HepG2 (cell line): ENCODE results near the gene RCOR1. TPM values are rescaled to one million over a fixed set of nuclear protein-coding genes. Genes with fewer than 3 reads are reported as not detected.

ENCODE experiments used
- ATAC-seq: fragments of 200-7000 bp; cut with Tn5 transposase; 3 replicates; pipeline ENCODE4 v1.9.1; 2020; ENCODE audit warnings: mild to moderate bottlenecking, moderate library complexity
- BruUV-seq: library from RNA; stranded (reverse); fragments of 400-500 nt; replicated peaks from 2 replicates; lab custom pipeline; 2021; lab: Mats Ljungman, UMichigan
- CTCF ChIA-PET: fragments of 300-600 bp; formaldehyde crosslinking; extraction: SDS; loops from one replicate; lab custom pipeline; 2021; ENCODE audit warnings: low total read pairs, inconsistent platforms, low intra/inter-chr PET ratio; lab: Yijun Ruan, JAX
- POLR2A ChIA-PET: fragments of 350-600 bp; sonication (Branson Sonifier 250); formaldehyde crosslinking; loops from one replicate; lab custom pipeline; 2020; ENCODE audit warnings: antibody characterized with exemption, inconsistent platforms; lab: Yijun Ruan, JAX
- DNase-seq: peaks from one replicate; pipeline ENCODE4 v3.0.0-alpha.2; 2015; ENCODE audit warnings: low spot score
- FAIRE-seq: peaks from 3 replicates; lab custom pipeline; 2011; peaks lifted over from hg19 to GRCh38; lab: Jason Lieb, UNC
- H2AFZ ChIP-seq: one replicate; pipeline ENCODE4 v1.6.1; 2011; ENCODE audit warnings: low read length, inconsistent platforms
- H3K27ac ChIP-seq: fragments of 300-600 bp; 3 replicates; pipeline ENCODE4 v1.8.0; 2011; ENCODE audit warnings: mixed run types, mild to moderate bottlenecking, mixed read lengths, low read length, inconsistent platforms; ENCODE audit not compliant: insufficient read depth; ENCODE audit errors: extremely low read length
- H3K27me3 ChIP-seq, 2 experiments: fragments of 200-600 bp in 1 of 2; 2 replicates in 1 of 2; 3 replicates in 1 of 2; pipeline versions ENCODE4 v1.6.0 to v1.8.0; 2011; ENCODE audit warnings: low read length in 2 of 2, mild to moderate bottlenecking in 2 of 2, moderate library complexity in 2 of 2, inconsistent platforms in 1 of 2; ENCODE audit not compliant: insufficient read depth in 2 of 2, control insufficient read depth in 1 of 2
- H3K36me3 ChIP-seq, 2 experiments: fragments of 200-600 bp in 1 of 2; replicated peaks in 1 of 2; 2 replicates in 1 of 2; 3 replicates in 1 of 2; pipeline versions ENCODE4 v1.5.1 to v1.8.0; 2011; ENCODE audit warnings: low read length in 2 of 2, inconsistent platforms in 1 of 2; ENCODE audit not compliant: insufficient read depth in 2 of 2, control insufficient read depth in 1 of 2
- H3K4me1 ChIP-seq: 2 replicates; pipeline ENCODE4 v1.5.1; 2012; ENCODE audit warnings: low read length, inconsistent platforms; ENCODE audit not compliant: insufficient read depth
- H3K4me2 ChIP-seq: 2 replicates; pipeline ENCODE4 v1.6.0; 2011; ENCODE audit warnings: low read depth, low read length, inconsistent platforms
- H3K4me3 ChIP-seq, 3 experiments: fragments of 200-600 bp in 1 of 3; sonication (generic), shearing (Covaris generic) in 1 of 3; replicated peaks in 1 of 3; 2 replicates each; pipeline ENCODE4 v1.5.1; 2011 to 2016; ENCODE audit warnings: low read length in 3 of 3, inconsistent platforms in 2 of 3, low read depth in 2 of 3, mild to moderate bottlenecking in 2 of 3, control low read depth in 1 of 3, mixed read lengths in 1 of 3; ENCODE audit not compliant: insufficient read depth in 1 of 3
- H3K79me2 ChIP-seq: one replicate; pipeline ENCODE4 v1.6.1; 2011; ENCODE audit warnings: low read length, inconsistent platforms; ENCODE audit not compliant: insufficient read depth
- H3K9ac ChIP-seq: 2 replicates; pipeline ENCODE4 v1.6.0; 2011; ENCODE audit warnings: mild to moderate bottlenecking, low read depth, low read length, inconsistent platforms; ENCODE audit not compliant: insufficient read depth
- H3K9me3 ChIP-seq: 2 replicates; pipeline ENCODE4 v1.5.1; 2012; ENCODE audit warnings: mild to moderate bottlenecking, low read length
- H4K20me1 ChIP-seq: 2 replicates; pipeline ENCODE4 v1.6.0; 2011; ENCODE audit warnings: inconsistent platforms, mild to moderate bottlenecking, low read length, moderate library complexity; ENCODE audit not compliant: insufficient read depth
- KDM5A ChIP-seq: fragments of 200-600 bp; sonication (generic); IDR thresholded peaks from 2 replicates; pipeline ENCODE4 v1.7.0; 2018; ENCODE audit warnings: antibody characterized with exemption, mild to moderate bottlenecking, low read length, borderline replicate concordance
- KLF9 ChIP-seq: IDR thresholded peaks from 2 replicates; pipeline ENCODE4 v1.6.1; 2016; ENCODE audit warnings: low read depth
- MEF2D ChIP-seq: sonication (generic); formaldehyde crosslinking; IDR thresholded peaks from 2 replicates; pipeline ENCODE4 v1.5.1; 2020; ENCODE audit warnings: mild to moderate bottlenecking, missing genetic modification reagents
- NRL ChIP-seq: sonication (generic); formaldehyde crosslinking; IDR thresholded peaks from 2 replicates; pipeline ENCODE4 v1.5.0; 2020; ENCODE audit warnings: missing genetic modification reagents, mild to moderate bottlenecking, moderate library complexity, borderline replicate concordance
- ONECUT2 ChIP-seq: sonication (generic); formaldehyde crosslinking; IDR thresholded peaks from 2 replicates; pipeline ENCODE4 v1.4.0; 2020; ENCODE audit warnings: missing genetic modification reagents
- PHF20 ChIP-seq: sonication (generic); formaldehyde crosslinking; IDR thresholded peaks from 2 replicates; pipeline ENCODE4 v1.5.0; 2020; ENCODE audit warnings: mild to moderate bottlenecking, missing genetic modification reagents
- SIN3A ChIP-seq: IDR thresholded peaks from 2 replicates; pipeline ENCODE4 v1.6.1; 2011; ENCODE audit warnings: low read depth, mild to moderate bottlenecking, control low read depth, low read length, borderline replicate concordance
- SOX5 ChIP-seq: IDR thresholded peaks from 2 replicates; pipeline ENCODE4 v1.6.1; 2016; ENCODE audit warnings: borderline replicate concordance
- TBX3 ChIP-seq: fragments of 450-650 bp; IDR thresholded peaks from 2 replicates; pipeline ENCODE4 v1.6.1; 2017; ENCODE audit warnings: antibody characterized with exemption, mild to moderate bottlenecking, inconsistent platforms, borderline replicate concordance
- ZNF350 ChIP-seq: sonication (generic); formaldehyde crosslinking; IDR thresholded peaks from 2 replicates; pipeline ENCODE4 v1.4.0; 2020; ENCODE audit warnings: mild to moderate bottlenecking, low read depth, missing genetic modification reagents, borderline replicate concordance
- ZNF383 ChIP-seq: sonication (generic); formaldehyde crosslinking; IDR thresholded peaks from 2 replicates; pipeline ENCODE4 v1.4.0; 2020; ENCODE audit warnings: missing genetic modification reagents, mild to moderate bottlenecking, borderline replicate concordance
- ZNF468 ChIP-seq: sonication (generic); formaldehyde crosslinking; IDR thresholded peaks from 2 replicates; pipeline ENCODE4 v1.8.0; 2022; ENCODE audit warnings: mild to moderate bottlenecking, moderate library complexity, missing genetic modification reagents
- ZNF512B ChIP-seq: sonication (generic); formaldehyde crosslinking; IDR thresholded peaks from 2 replicates; pipeline ENCODE4 v1.5.1; 2020; ENCODE audit warnings: missing genetic modification reagents, mild to moderate bottlenecking, borderline replicate concordance
- ZNF605 ChIP-seq: sonication (generic); formaldehyde crosslinking; IDR thresholded peaks from 2 replicates; pipeline ENCODE4 v1.8.0; 2022; ENCODE audit warnings: mild to moderate bottlenecking, missing genetic modification reagents
- ZNF616 ChIP-seq: sonication (generic); formaldehyde crosslinking; IDR thresholded peaks from 2 replicates; pipeline ENCODE4 v1.5.0; 2020; ENCODE audit warnings: low read depth, mild to moderate bottlenecking, missing genetic modification reagents
- ZNF775 ChIP-seq: sonication (generic); formaldehyde crosslinking; IDR thresholded peaks from 2 replicates; pipeline ENCODE4 v1.4.0; 2020; ENCODE audit warnings: missing genetic modification reagents, mild to moderate bottlenecking, moderate library complexity, borderline replicate concordance
- WGBS: methylation state at CpG from one replicate; pipeline ENCODE4 v1.1.6; 2017; ENCODE audit warnings: low lambda C conversion rate; 5-methylcytosine and 5-hydroxymethylcytosine counted together
- in situ Hi-C: cut with HindIII; loops from 2 replicates; pipeline ENCODE4 v1.10.0; 2017; ENCODE audit warnings: low pct_unique_long_range_greater_than_20kb; ENCODE audit not compliant: extremely low pct_ligation_motif_present
- intact Hi-C: fragments of 100-400 bp; cut with micrococcal nuclease; formaldehyde crosslinking; loops from one replicate; pipeline ENCODE4 v1.10.0; 2022; ENCODE audit not compliant: unreplicated experiment
- polyA plus RNA-seq, 8 experiments: library from polyadenylated mRNA; depleted of rRNA in 3 of 8; stranded (reverse) in 7 of 8; unstranded in 1 of 8; fragments of >200 nt; fragmentation: Illumina TruSeq in 4 of 8; extraction: Trizol in 4 of 8; gene quantifications; 2 replicates each; pipeline versions ENCODE4 v1.2.1 to v1.2.3, GENCODE V29; 2011 to 2016; ENCODE audit warnings: low read depth in 4 of 8, missing spikeins in 1 of 8, mixed read lengths in 1 of 8; ENCODE audit not compliant: insufficient read depth in 1 of 8
- total RNA-seq, 5 experiments: library from RNA; depleted of rRNA; stranded (reverse); fragments of >200 nt; fragmentation: Illumina TruSeq; extraction: Trizol; gene quantifications; 2 replicates each; pipeline ENCODE4 v1.2.3, GENCODE V29; 2016; ENCODE audit warnings: low read depth in 1 of 5
- TF ChIP-seq, protein P1 (sequence below): sonication (generic); formaldehyde crosslinking; IDR thresholded peaks from 2 replicates; pipeline ENCODE4 v1.4.0; 2020; ENCODE audit warnings: missing genetic modification reagents
- TF ChIP-seq, protein P2 (sequence below): sonication (generic); formaldehyde crosslinking; IDR thresholded peaks from 2 replicates; pipeline ENCODE4 v1.5.0; 2020; ENCODE audit warnings: mild to moderate bottlenecking, missing genetic modification reagents

Gene RCOR1
- total and polyA plus RNA-seq, 2 of the 13 experiments (the other 11 are each of a cell fraction or from before 2014, with no cell fraction given), result 10.2 to 11.1 TPM

- in situ Hi-C loops, result no loop called here
- DNase-seq, result no peak
- Histone ChIP-seq H3K27me3 (no peaks in the 10 kb centered on the region), H3K79me2 (peaks cover 96% of the 10 kb centered on the region), H3K9ac (no peak overlapping the region), H3K36me3 (0 out of 5 replicates have a peak, but pooled peaks cover 0 to 1% of the 10 kb centered on the region in 2 experiments), H3K4me3 (no peak overlapping the region), H4K20me1 (peaks cover 7% of the 10 kb centered on the region; the same call in 1 of the 2 replicates), H3K9me3 (no peaks in the 10 kb centered on the region), H3K4me1 (peaks cover 52% of the 10 kb centered on the region), H3K4me2 (no peak overlapping the region), H3K27ac (no peak overlapping the region), H2AFZ (no peak overlapping the region)
- WGBS, result 98% methylated on average over 4 of the region's 4 CpGs
- no TSS peak for BruUV-seq
- ATAC-seq, result no peak
- ChIA-PET CTCF (no interaction called here), POLR2A (no interaction called here)
- no peak for FAIRE-seq
- intact Hi-C loops, result no loop called here
- TF ChIP-seq, protein P1, sequence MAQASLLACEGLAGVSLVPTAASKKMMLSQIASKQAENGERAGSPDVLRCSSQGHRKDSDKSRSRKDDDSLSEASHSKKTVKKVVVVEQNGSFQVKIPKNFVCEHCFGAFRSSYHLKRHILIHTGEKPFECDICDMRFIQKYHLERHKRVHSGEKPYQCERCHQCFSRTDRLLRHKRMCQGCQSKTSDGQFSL (CRISPR knock-in tag), result no peak
- TF ChIP-seq ZNF350 (CRISPR knock-in tag), result no peak
- TF ChIP-seq ZNF616 (CRISPR knock-in tag), result no peak
- no peak for TF ChIP-seq TBX3
- no peak for TF ChIP-seq ZNF468 (CRISPR knock-in tag)
- TF ChIP-seq SOX5, result no peak
- TF ChIP-seq MEF2D (CRISPR knock-in tag), result no peak
- no peak for TF ChIP-seq ONECUT2
- no peak for TF ChIP-seq ZNF605
- no peak for TF ChIP-seq KLF9
- no peak for TF ChIP-seq ZNF383 (CRISPR knock-in tag)
- TF ChIP-seq, protein P2, sequence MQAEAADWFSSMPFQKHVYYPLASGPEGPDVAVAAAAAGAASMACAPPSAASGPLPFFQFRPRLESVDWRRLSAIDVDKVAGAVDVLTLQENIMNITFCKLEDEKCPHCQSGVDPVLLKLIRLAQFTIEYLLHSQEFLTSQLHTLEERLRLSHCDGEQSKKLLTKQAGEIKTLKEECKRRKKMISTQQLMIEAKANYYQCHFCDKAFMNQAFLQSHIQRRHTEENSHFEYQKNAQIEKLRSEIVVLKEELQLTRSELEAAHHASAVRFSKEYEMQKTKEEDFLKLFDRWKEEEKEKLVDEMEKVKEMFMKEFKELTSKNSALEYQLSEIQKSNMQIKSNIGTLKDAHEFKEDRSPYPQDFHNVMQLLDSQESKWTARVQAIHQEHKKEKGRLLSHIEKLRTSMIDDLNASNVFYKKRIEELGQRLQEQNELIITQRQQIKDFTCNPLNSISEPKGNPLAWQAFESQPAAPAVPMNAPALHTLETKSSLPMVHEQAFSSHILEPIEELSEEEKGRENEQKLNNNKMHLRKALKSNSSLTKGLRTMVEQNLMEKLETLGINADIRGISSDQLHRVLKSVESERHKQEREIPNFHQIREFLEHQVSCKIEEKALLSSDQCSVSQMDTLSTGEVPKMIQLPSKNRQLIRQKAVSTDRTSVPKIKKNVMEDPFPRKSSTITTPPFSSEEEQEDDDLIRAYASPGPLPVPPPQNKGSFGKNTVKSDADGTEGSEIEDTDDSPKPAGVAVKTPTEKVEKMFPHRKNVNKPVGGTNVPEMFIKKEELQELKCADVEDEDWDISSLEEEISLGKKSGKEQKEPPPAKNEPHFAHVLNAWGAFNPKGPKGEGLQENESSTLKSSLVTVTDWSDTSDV, result no peak
- TF ChIP-seq KDM5A, result no peak
- TF ChIP-seq PHF20 (CRISPR knock-in tag), result no peak
- no peak for TF ChIP-seq ZNF512B (CRISPR knock-in tag)
- no peak for TF ChIP-seq ZNF775 (CRISPR knock-in tag)
- no peak for TF ChIP-seq NRL (CRISPR knock-in tag)
- no peak for TF ChIP-seq SIN3A
Measured at GRCh38 chr14:102659797-102660196, 67.3 kb downstream of the RCOR1 start.
